ENCODE results near the gene ST6GALNAC3.

ST6GALNAC3 gene

GRCh38 chr1:76247261-76247852 lies 172.8 kb downstream of the ST6GALNAC3 start:
- no peak for DNase-seq (ENCODE audit: low spot score)

GRCh38 chr1:76250271-76250670 lies 175.7 kb downstream of the ST6GALNAC3 start:
- peak; percentile 1 for DNase-seq (ENCODE audit: low spot score)

DNA sequence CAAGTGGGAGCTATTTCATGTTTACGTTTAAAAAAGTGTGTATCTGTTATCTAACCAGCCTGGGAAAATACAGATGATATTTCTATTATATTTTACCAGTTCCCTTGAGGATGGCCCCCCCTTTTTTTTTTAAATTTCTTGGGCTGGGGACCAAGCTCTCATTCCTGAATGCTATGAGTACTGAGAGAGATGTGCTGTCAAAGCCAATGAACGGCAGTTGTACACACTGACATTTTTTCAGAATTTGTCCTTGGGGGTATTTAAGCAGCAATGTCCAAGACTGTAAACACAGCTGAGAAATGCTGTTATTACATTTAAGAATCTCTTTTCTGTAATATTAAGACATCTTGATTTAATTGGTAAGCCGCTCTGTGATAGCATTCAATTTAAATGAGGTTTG lies 177.9 kb downstream of the ST6GALNAC3 start:
- no peak for DNase-seq (ENCODE audit: low spot score)

DNA sequence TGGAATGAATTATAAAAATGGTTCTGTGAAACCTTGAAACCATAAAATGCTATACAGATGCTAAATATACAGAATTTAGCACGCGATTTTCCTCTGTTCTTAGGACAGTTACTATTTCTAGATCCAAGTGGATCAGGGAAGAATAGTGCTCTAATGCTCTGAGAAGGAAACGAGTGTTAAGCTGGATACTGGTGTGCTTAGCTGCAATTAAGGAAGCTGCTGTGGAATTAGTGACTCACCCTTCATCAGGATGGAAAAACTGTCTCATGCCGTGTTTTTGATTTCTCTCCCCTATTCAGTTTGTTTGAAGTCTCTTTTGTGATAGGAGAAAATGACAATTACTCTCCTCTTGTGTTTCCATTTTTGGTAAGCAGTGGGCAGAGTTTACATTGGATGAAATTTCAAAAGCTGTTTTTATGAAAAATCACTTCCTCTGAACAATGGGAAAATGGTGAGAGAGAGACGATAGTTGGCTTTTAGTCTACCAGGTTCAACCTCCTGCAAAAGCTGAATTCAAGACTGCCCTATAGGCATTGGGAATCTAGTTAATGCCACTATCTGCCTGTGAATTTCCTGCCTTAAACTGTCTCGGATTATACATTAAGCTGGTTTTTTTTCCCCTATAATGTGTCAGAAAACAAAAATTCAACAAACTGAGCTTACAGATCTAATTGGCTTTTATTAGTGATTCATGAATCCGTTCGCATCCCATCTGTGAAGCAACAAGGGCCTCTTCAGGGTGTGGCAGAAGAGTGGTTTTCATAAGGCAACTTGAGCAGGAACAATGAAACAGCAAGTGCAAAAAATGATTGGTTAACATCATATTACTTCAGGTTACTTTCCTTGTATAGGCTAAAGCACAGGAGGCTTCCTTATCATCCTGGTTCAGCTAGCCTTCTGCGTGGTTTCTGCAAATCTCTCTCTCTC lies 179.8 kb downstream of the ST6GALNAC3 start:
- DNase-seq (ENCODE audit: low spot score), result no peak

GRCh38 chr1:76256289-76257223 lies 182.0 kb downstream of the ST6GALNAC3 start:
- no peak for DNase-seq (ENCODE audit: low spot score)

GRCh38 chr1:76257823-76258222 lies 183.3 kb downstream of the ST6GALNAC3 start:
- DNase-seq (ENCODE audit: low spot score), result no peak

DNA sequence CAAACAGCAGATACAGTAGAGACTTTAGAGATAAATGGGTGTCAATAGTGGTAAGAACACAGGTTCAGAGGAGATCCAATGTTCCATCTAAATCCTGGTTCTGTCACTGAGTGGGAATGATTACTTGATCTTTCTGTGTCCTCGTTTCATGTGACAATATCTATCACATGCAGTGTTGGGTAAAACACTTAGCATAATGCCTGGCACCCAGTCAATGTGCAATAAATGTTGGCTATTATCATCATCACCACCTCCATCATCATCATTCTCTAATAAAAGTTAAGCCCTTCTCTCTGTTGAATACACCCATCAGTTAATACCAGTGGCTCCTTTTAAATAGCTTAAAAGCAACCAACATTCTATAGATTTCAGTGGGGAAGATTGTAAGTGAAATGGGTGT lies 184.7 kb downstream of the ST6GALNAC3 start:
- DNase-seq (ENCODE audit: low spot score), result no peak

DNA sequence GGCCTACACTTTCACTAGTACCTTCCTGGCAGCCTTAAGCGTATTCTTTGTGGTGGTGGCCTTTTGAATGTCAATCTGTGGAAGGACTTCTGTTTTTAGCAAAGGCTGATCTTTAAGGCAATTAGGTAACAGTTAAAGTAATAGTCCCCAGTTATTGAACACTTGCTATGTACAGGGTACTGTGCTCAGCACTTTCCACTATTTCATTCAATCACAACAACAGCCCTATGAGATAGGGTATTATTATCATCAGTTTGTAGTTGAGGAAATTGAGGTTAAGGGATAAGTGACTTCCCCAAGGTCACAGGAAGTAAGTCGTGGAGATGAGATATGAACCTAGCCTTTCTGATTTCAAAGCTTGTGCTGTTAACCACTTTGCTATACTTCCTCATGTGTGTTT lies 185.7 kb downstream of the ST6GALNAC3 start:
- DNase-seq (ENCODE audit: low spot score), result no peak

GRCh38 chr1:76262601-76263000 lies 188.1 kb downstream of the ST6GALNAC3 start:
- no peak for DNase-seq (ENCODE audit: low spot score)

GRCh38 chr1:76264642-76265041 lies 190.1 kb downstream of the ST6GALNAC3 start:
- DNase-seq (ENCODE audit: low spot score), result no peak

GRCh38 chr1:76266762-76267161 lies 192.2 kb downstream of the ST6GALNAC3 start:
- no peak for DNase-seq (ENCODE audit: low spot score)

GRCh38 chr1:76267631-76268030 lies 193.1 kb downstream of the ST6GALNAC3 start:
- no peak for DNase-seq (ENCODE audit: low spot score)

GRCh38 chr1:76268341-76268740 lies 193.8 kb downstream of the ST6GALNAC3 start:
- DNase-seq (ENCODE audit: low spot score), result no peak

GRCh38 chr1:76269155-76269554 lies 194.6 kb downstream of the ST6GALNAC3 start:
- DNase-seq (ENCODE audit: low spot score), result no peak

DNA sequence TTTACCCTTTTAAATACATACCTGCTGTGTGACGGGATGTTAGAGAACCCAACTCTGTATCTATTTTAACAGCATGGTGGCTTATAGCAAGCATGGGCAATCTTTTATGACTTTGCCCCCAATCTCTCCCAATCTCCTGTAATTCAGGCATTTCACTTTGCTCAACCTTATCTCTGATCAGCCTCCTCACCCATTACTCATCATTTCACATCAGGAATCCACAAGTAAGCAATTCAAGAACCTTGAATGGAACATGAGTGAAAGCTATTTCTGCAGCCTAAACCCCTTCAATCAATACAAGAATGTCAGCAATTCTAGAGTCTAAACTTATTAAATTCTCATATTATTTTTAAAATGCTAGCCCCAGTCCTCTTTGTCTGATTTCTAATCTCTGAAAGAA lies 199.8 kb downstream of the ST6GALNAC3 start:
- DNase-seq (ENCODE audit: low spot score), result no peak

- no peak for DNase-seq (ENCODE audit: low spot score)
Measured at GRCh38 chr1:76274718-76275117, 200.2 kb downstream of the ST6GALNAC3 start.

DNA sequence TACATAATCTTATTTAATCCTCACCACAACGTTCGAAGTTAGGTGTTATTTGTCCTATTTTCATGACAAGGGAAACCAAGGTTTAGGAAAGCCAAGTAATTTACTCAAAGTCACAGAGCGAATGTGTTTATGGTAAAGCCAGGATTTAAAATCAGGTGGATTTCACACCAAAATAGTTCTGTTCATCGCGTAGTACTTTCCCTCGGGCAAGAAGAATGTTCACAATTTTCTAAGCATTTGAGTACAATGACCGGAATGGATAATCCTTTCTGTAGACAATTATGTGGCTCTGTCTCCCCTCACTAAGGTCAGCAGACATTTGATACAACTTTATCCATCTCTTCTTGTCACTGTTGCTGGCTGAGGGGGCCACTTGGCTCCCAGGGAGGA lies 204.2 kb downstream of the ST6GALNAC3 start:
- no peak for DNase-seq (ENCODE audit: low spot score)

- peak; percentile 12 for DNase-seq (ENCODE audit: low spot score)
Measured at GRCh38 chr1:76279101-76279748, 204.7 kb downstream of the ST6GALNAC3 start.

DNA sequence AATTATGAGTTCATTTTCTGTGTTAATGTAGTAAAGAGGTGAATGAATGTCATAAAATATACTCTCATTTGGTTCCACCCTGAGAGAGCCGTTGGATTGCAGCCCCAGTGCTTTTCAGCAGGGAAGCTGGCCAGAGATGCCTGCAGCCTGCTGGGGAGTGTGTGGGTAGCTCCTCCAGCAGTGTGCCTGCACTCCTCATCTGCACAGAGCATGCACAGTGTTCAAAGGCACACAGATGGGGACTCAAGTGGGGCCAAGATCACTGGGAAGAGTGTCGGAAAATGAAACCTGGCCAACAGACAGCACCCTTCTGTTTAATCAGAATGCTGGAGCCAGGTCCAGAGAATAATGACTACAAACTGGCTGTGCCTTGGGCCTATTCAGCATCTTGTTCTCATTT lies 206.8 kb downstream of the ST6GALNAC3 start:
- DNase-seq (ENCODE audit: low spot score), result peak; percentile 15

DNA sequence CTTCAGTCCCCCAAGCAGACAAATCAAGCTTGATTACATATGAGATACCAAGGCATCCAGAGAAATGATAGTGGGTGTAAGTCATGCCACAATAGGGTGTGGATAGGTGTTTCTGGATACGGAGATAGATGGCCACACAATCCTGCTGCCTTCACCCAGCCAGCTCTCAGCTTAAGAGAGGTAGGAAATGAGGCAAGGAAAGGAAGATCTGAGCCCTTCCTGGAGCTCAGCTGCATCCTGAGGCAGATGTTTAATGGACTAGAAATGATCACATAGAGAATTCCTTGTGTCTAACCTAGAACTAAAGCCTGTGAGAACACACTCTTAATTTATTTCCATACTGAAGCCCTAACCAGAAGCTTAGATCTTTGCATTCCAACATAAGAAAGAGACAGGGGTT lies 210.3 kb downstream of the ST6GALNAC3 start:
- no peak for DNase-seq (ENCODE audit: low spot score)

- no peak for DNase-seq (ENCODE audit: low spot score)
Measured at GRCh38 chr1:76285578-76286135, 211.1 kb downstream of the ST6GALNAC3 start.

GRCh38 chr1:76287917-76288316 lies 213.4 kb downstream of the ST6GALNAC3 start:
- no peak for DNase-seq (ENCODE audit: low spot score)

All from cerebellar cortex (tissue), 1 donor.